MG63 (cell line): Measurements from ENCODE around the gene PBX1. TPM values are rescaled to one million over a fixed set of nuclear protein-coding genes. Genes with fewer than 3 reads are reported as not detected.

Source experiments
- DNase-seq: peaks from one replicate; pipeline ENCODE4 v3.0.0-alpha.2; 2020
- H3K27me3 ChIP-seq: fragments of 250-450 bp; sonication (Bioruptor Pico); 2 replicates; pipeline ENCODE4 v1.5.1; 2020; ENCODE audit warnings: mild to moderate bottlenecking, moderate library complexity
- H3K36me3 ChIP-seq: fragments of 250-450 bp; sonication (Bioruptor Pico); 2 replicates; pipeline ENCODE4 v1.5.1; 2020; ENCODE audit warnings: mild to moderate bottlenecking, moderate library complexity
- H3K4me3 ChIP-seq: fragments of 250-450 bp; sonication (Bioruptor Pico); 2 replicates; pipeline ENCODE4 v1.5.1; 2020; ENCODE audit warnings: mild to moderate bottlenecking, moderate library complexity
- H3K9me3 ChIP-seq: fragments of 250-450 bp; sonication (Bioruptor Pico); 2 replicates; pipeline ENCODE4 v1.5.1; 2020; ENCODE audit warnings: mild to moderate bottlenecking, moderate library complexity
- total RNA-seq: library from RNA; depleted of rRNA; stranded (reverse); fragments of >200 nt; shearing (Covaris generic); gene quantifications from 2 replicates; pipeline ENCODE4 v1.2.3, GENCODE V29; 2014; ENCODE audit warnings: low replicate concordance

PBX1 gene
- total RNA-seq, 1 experiment from 2014 or later, result 0.36 TPM

GRCh38 chr1:164756741-164757140, 197.8 kb downstream of the PBX1 start:
- H3K9me3 ChIP-seq, result no peaks in the 10 kb centered on the region
- no peak overlapping the region for H3K4me3 ChIP-seq
- no peaks in the 10 kb centered on the region for H3K27me3 ChIP-seq
- no peak for DNase-seq
- no peaks in the 10 kb centered on the region for H3K36me3 ChIP-seq

- no peak for DNase-seq
- Histone ChIP-seq H3K27me3 (no peaks in the 10 kb centered on the region), H3K9me3 (no peaks in the 10 kb centered on the region), H3K36me3 (no peaks in the 10 kb centered on the region), H3K4me3 (no peak overlapping the region)
These were observed 198.6 kb downstream of the PBX1 start for GRCh38 chr1:164757625-164758024.

GRCh38 chr1:164759144-164759920, 200.3 kb downstream of the PBX1 start:
- H3K9me3 ChIP-seq, result no peaks in the 10 kb centered on the region
- H3K4me3 ChIP-seq, result no peak overlapping the region
- H3K36me3 ChIP-seq, result no peaks in the 10 kb centered on the region
- no peaks in the 10 kb centered on the region for H3K27me3 ChIP-seq
- DNase-seq, result no peak

- no peaks in the 10 kb centered on the region for H3K36me3 ChIP-seq
- no peaks in the 10 kb centered on the region for H3K27me3 ChIP-seq
- DNase-seq, result no peak
- H3K4me3 ChIP-seq, result no peak overlapping the region
- no peaks in the 10 kb centered on the region for H3K9me3 ChIP-seq
These were observed 201.0 kb downstream of the PBX1 start for GRCh38 chr1:164759979-164760469.

GRCh38 chr1:164760569-164760968, 201.6 kb downstream of the PBX1 start:
- H3K4me3 ChIP-seq, result no peak overlapping the region
- no peaks in the 10 kb centered on the region for H3K36me3 ChIP-seq
- no peaks in the 10 kb centered on the region for H3K9me3 ChIP-seq
- DNase-seq, result no peak
- no peaks in the 10 kb centered on the region for H3K27me3 ChIP-seq

- Histone ChIP-seq H3K4me3 (no peak overlapping the region), H3K27me3 (no peaks in the 10 kb centered on the region), H3K9me3 (no peaks in the 10 kb centered on the region), H3K36me3 (no peaks in the 10 kb centered on the region)
- DNase-seq, result no peak
These were observed 202.0 kb downstream of the PBX1 start for GRCh38 chr1:164761009-164761408.

GRCh38 chr1:164763098-164763497, 204.1 kb downstream of the PBX1 start:
- Histone ChIP-seq H3K27me3 (no peaks in the 10 kb centered on the region), H3K4me3 (no peak overlapping the region), H3K9me3 (no peaks in the 10 kb centered on the region), H3K36me3 (no peaks in the 10 kb centered on the region)
- no peak for DNase-seq

GRCh38 chr1:164764333-164764732, 205.3 kb downstream of the PBX1 start:
- H3K36me3 ChIP-seq, result no peaks in the 10 kb centered on the region
- DNase-seq, result no peak

GRCh38 chr1:164765557-164765956, 206.6 kb downstream of the PBX1 start:
- no peak for DNase-seq
- H3K4me3 ChIP-seq, result no peak overlapping the region
- no peaks in the 10 kb centered on the region for H3K27me3 ChIP-seq
- no peaks in the 10 kb centered on the region for H3K36me3 ChIP-seq
- H3K9me3 ChIP-seq, result no peaks in the 10 kb centered on the region

More at GRCh38 chr1:164764333-164764732, 205.3 kb downstream of the PBX1 start:
- Histone ChIP-seq H3K9me3 (no peaks in the 10 kb centered on the region), H3K27me3 (no peaks in the 10 kb centered on the region), H3K4me3 (no peak overlapping the region)

GRCh38 chr1:164765992-164766720, 207.2 kb downstream of the PBX1 start:
- Histone ChIP-seq H3K36me3 (no peaks in the 10 kb centered on the region), H3K27me3 (no peaks in the 10 kb centered on the region), H3K9me3 (no peaks in the 10 kb centered on the region), H3K4me3 (no peak overlapping the region)
- DNase-seq, result no peak

- H3K4me3 ChIP-seq, result no peak overlapping the region
- H3K27me3 ChIP-seq, result no peaks in the 10 kb centered on the region
- no peak for DNase-seq
- H3K9me3 ChIP-seq, result no peaks in the 10 kb centered on the region
- no peaks in the 10 kb centered on the region for H3K36me3 ChIP-seq
These were observed 208.9 kb downstream of the PBX1 start for GRCh38 chr1:164767752-164768402.

- H3K36me3 ChIP-seq, result no peaks in the 10 kb centered on the region
- no peak overlapping the region for H3K4me3 ChIP-seq
- DNase-seq, result no peak
- H3K9me3 ChIP-seq, result no peaks in the 10 kb centered on the region
- no peaks in the 10 kb centered on the region for H3K27me3 ChIP-seq
These were observed 209.6 kb downstream of the PBX1 start for GRCh38 chr1:164768619-164769018.

GRCh38 chr1:164769486-164770130, 210.6 kb downstream of the PBX1 start:
- Histone ChIP-seq H3K9me3 (no peaks in the 10 kb centered on the region), H3K36me3 (no peaks in the 10 kb centered on the region), H3K4me3 (no peak overlapping the region), H3K27me3 (no peaks in the 10 kb centered on the region)
- DNase-seq, result no peak

- H3K9me3 ChIP-seq, result no peaks in the 10 kb centered on the region
- H3K36me3 ChIP-seq, result no peaks in the 10 kb centered on the region
- H3K4me3 ChIP-seq, result no peak overlapping the region
- H3K27me3 ChIP-seq, result no peaks in the 10 kb centered on the region
- DNase-seq, result no peak
These were observed 211.1 kb downstream of the PBX1 start for GRCh38 chr1:164770131-164770529.

- Histone ChIP-seq H3K9me3 (no peaks in the 10 kb centered on the region), H3K36me3 (no peaks in the 10 kb centered on the region), H3K4me3 (no peak overlapping the region), H3K27me3 (no peaks in the 10 kb centered on the region)
- no peak for DNase-seq
These were observed 212.1 kb downstream of the PBX1 start for GRCh38 chr1:164771041-164771618.

- H3K4me3 ChIP-seq, result no peak overlapping the region
- no peaks in the 10 kb centered on the region for H3K9me3 ChIP-seq
- DNase-seq, result peak; percentile 65
- H3K36me3 ChIP-seq, result no peaks in the 10 kb centered on the region
- no peaks in the 10 kb centered on the region for H3K27me3 ChIP-seq
These were observed 212.8 kb downstream of the PBX1 start for GRCh38 chr1:164771619-164772361.
